Measurements from ENCODE around the gene HIVEP3. TPM values are rescaled to one million over a fixed set of nuclear protein-coding genes. Genes with fewer than 3 reads are reported as not detected.
A peak's percentile ranks its signal among the peaks of the same experiment; 100 is the strongest.

The HIVEP3 gene
- total RNA-seq, 1 donor, result 1.8 TPM

DNA sequence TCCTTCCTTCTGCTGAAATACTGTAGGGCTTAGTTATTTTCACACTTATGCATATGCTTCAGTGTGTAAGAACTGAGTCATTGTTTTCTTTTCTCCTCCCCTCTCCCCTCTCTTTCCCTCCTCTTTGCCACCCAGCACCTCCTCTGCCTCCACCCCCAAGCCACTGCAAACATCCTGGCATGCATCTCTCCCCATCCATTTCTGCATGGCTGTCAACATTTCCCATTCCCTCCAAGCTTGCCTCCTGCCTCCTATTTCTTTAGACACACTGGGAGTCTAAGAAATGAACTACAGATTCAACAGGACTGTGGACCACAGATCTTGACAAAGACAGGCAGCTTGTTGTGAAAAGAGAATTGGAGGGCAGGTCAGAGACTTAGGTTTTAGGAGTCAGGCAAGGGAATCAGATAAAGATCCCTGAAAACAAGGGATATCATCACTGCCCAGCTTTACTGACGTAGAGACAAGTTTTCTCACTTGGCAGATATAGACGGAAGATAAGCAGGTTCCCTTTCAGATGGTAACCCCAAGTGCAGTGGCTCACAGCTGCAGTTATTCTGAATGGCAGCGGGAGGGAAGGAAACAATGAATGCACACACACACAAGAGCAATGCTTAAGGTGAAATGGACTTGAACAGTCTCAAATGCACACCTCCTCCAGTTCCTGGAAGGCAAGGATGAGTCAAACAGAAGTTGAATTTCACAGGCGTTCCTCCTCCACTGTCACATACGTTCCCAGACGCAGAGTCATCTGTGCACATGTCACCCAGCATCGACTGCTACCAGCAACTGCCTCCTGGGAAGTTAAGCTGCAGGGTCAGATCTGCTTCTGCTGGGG, 56.1 kb downstream of the HIVEP3 start:
- H3K4me2 ChIP-seq (ENCODE audit: insufficient read depth, low read length), result peak overlapping the region; percentile 57
- no peak overlapping the region for H2AFZ ChIP-seq (ENCODE audit: low read length)
- H3K27ac ChIP-seq (ENCODE audit: low read depth, low read length), result peak overlapping the region; percentile 52

DNA sequence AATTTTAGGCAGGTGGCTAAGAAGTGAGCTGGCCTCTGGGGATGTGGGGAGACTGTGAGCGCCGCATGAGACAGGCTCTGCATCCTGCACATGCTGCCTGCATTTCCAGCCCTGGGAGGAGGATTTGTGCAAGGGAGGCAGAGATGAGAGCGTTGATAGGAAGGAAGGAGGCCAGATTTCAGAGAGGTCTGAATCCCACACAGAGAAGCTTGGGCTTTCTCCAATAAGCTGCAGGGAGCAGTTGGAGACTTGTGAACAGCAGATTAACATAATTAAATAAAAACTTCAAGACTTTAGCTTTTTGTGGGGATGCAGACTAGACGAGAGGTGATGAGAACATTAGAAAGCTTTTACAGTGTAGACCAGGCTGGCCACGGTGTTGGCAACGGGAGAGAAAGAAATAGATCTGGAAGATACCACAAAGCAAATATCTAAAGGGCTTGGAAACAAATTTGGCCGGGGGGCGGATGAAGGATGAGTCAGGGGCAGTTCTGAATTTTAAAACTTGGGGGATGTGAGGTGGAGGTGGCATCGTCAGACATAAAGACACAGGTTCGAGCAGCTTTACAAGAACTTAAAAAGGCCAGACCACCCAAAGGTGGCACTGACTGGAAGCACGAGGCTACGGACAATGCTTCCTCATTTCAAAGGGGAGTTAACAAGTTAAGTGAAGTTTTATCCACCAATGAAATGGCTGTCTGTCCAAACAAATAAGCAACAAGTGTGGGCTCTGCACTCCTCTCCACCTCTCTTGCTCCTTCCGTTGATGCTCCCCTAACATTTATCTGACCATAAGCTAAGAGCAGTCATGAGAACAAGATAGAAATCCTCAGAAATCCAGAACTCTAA, 57.0 kb downstream of the HIVEP3 start:
- Histone ChIP-seq H4K20me1 (ENCODE audit: insufficient read depth, low read length) (no peaks in the 10 kb centered on the region), H3K27ac (ENCODE audit: low read depth, low read length) (peak overlapping the region; percentile 52), H3K9me3 (ENCODE audit: low read depth, low read length) (no peaks in the 10 kb centered on the region), H2AFZ (ENCODE audit: low read length) (no peak overlapping the region), H3K4me2 (ENCODE audit: insufficient read depth, low read length) (peak overlapping the region; percentile 57), H3K4me1 (ENCODE audit: insufficient read depth, low read length) (peaks cover 33% of the 10 kb centered on the region), H3K79me2 (ENCODE audit: insufficient read depth, low read length) (no peaks in the 10 kb centered on the region), H3K4me3 (ENCODE audit: insufficient read depth, low read length) (peak overlapping the region; percentile 9), H3K36me3 (ENCODE audit: insufficient read depth, low read length) (no peaks in the 10 kb centered on the region), H3K27me3 (ENCODE audit: insufficient read depth, low read length) (no peaks in the 10 kb centered on the region)
- TF ChIP-seq, protein P1, sequence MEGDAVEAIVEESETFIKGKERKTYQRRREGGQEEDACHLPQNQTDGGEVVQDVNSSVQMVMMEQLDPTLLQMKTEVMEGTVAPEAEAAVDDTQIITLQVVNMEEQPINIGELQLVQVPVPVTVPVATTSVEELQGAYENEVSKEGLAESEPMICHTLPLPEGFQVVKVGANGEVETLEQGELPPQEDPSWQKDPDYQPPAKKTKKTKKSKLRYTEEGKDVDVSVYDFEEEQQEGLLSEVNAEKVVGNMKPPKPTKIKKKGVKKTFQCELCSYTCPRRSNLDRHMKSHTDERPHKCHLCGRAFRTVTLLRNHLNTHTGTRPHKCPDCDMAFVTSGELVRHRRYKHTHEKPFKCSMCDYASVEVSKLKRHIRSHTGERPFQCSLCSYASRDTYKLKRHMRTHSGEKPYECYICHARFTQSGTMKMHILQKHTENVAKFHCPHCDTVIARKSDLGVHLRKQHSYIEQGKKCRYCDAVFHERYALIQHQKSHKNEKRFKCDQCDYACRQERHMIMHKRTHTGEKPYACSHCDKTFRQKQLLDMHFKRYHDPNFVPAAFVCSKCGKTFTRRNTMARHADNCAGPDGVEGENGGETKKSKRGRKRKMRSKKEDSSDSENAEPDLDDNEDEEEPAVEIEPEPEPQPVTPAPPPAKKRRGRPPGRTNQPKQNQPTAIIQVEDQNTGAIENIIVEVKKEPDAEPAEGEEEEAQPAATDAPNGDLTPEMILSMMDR (IDR thresholded peaks at IDR 0.05; ENCODE audit: extremely low read depth, low read depth, low read length), result no peak
- DNase-seq (ENCODE audit: insufficient read length, low spot score, missing footprints), result peak; percentile 44

More for the DNA sequence above, 56.1 kb downstream of the HIVEP3 start:
- H3K36me3 ChIP-seq (ENCODE audit: insufficient read depth, low read length), result no peaks in the 10 kb centered on the region
- peaks cover 28% of the 10 kb centered on the region for H3K4me1 ChIP-seq (ENCODE audit: insufficient read depth, low read length)
- H3K9me3 ChIP-seq (ENCODE audit: low read depth, low read length), result no peaks in the 10 kb centered on the region
- DNase-seq (ENCODE audit: insufficient read length, low spot score, missing footprints), result peak; percentile 73
- TF ChIP-seq, protein P1 (IDR thresholded peaks at IDR 0.05; ENCODE audit: extremely low read depth, low read depth, low read length), result no peak
- no peaks in the 10 kb centered on the region for H3K27me3 ChIP-seq (ENCODE audit: insufficient read depth, low read length)
- H3K4me3 ChIP-seq (ENCODE audit: insufficient read depth, low read length), result peak overlapping the region; percentile 9
- no peaks in the 10 kb centered on the region for H3K79me2 ChIP-seq (ENCODE audit: insufficient read depth, low read length)
- H4K20me1 ChIP-seq (ENCODE audit: insufficient read depth, low read length), result no peaks in the 10 kb centered on the region

DNA sequence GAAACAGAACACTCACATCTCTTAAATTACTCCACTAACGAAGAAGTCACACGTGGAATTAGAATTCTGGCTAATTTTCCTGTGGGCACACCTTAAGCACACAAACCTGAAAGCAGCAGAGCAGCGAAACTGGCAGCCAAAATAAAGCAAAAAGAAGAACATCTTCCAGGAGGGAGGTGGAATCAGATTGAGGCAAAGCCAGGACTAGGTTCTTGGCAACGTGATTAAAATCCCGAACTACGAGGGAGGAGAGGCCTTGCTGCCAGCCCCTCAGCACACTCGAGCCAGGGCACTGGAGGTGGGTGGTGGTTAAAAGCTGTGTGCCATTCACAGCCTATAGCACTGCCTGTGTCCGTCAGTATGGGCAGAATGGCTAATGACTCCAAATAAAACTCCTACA, 58.0 kb downstream of the HIVEP3 start:
- H3K27ac ChIP-seq (ENCODE audit: low read depth, low read length), result no peak overlapping the region
- H3K27me3 ChIP-seq (ENCODE audit: insufficient read depth, low read length), result no peaks in the 10 kb centered on the region
- H3K4me2 ChIP-seq (ENCODE audit: insufficient read depth, low read length), result no peak overlapping the region
- DNase-seq (ENCODE audit: insufficient read length, low spot score, missing footprints), result no peak
- no peak overlapping the region for H2AFZ ChIP-seq (ENCODE audit: low read length)
- TF ChIP-seq, protein P1 (IDR thresholded peaks at IDR 0.05; ENCODE audit: extremely low read depth, low read depth, low read length), result no peak
- H3K4me3 ChIP-seq (ENCODE audit: insufficient read depth, low read length), result no peak overlapping the region
- no peaks in the 10 kb centered on the region for H4K20me1 ChIP-seq (ENCODE audit: insufficient read depth, low read length)
- no peaks in the 10 kb centered on the region for H3K36me3 ChIP-seq (ENCODE audit: insufficient read depth, low read length)
- H3K79me2 ChIP-seq (ENCODE audit: insufficient read depth, low read length), result no peaks in the 10 kb centered on the region
- H3K4me1 ChIP-seq (ENCODE audit: insufficient read depth, low read length), result peaks cover 43% of the 10 kb centered on the region
- no peaks in the 10 kb centered on the region for H3K9me3 ChIP-seq (ENCODE audit: low read depth, low read length)

DNA sequence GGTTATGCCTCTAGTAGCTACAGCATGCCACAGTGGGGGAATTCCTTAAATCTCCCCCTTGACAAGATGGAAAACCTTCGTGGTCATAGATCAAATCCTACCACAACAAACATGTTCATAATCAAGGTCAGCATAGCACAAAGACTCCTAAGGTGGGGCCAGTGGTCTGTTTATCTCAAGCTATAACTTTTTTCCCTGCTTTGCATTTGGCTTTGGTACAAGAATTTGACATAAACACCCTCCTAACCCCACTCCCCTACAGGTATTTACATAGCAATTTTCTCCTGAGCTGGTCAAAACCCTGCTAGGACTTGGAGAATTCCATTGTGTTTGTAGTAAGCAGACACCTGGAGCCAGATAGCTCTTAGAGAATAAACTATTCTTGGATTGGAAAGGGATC, 58.5 kb downstream of the HIVEP3 start:
- Histone ChIP-seq H3K27ac (ENCODE audit: low read depth, low read length) (no peak overlapping the region), H3K4me3 (ENCODE audit: insufficient read depth, low read length) (no peak overlapping the region), H3K4me1 (ENCODE audit: insufficient read depth, low read length) (peaks cover 43% of the 10 kb centered on the region), H3K36me3 (ENCODE audit: insufficient read depth, low read length) (no peaks in the 10 kb centered on the region), H3K4me2 (ENCODE audit: insufficient read depth, low read length) (no peak overlapping the region), H2AFZ (ENCODE audit: low read length) (no peak overlapping the region), H3K79me2 (ENCODE audit: insufficient read depth, low read length) (no peaks in the 10 kb centered on the region), H3K27me3 (ENCODE audit: insufficient read depth, low read length) (no peaks in the 10 kb centered on the region), H3K9me3 (ENCODE audit: low read depth, low read length) (no peaks in the 10 kb centered on the region), H4K20me1 (ENCODE audit: insufficient read depth, low read length) (no peaks in the 10 kb centered on the region)
- TF ChIP-seq, protein P1 (IDR thresholded peaks at IDR 0.05; ENCODE audit: extremely low read depth, low read depth, low read length), result no peak
- DNase-seq (ENCODE audit: insufficient read length, low spot score, missing footprints), result no peak

Measured in osteoblast (primary cell).